Breast epithelium (tissue), 3 donors: ENCODE measurements around the gene RGPD8.
"Not testable (repeated sequence)": the region's sequence is repeated elsewhere in the genome, so short reads cannot be mapped to it uniquely, and the experiment has no call there.

Experiments used
- CTCF ChIP-seq, 3 donors: fragments of 450-650 bp; IDR thresholded peaks; one replicate each; pipeline ENCODE4 v1.5.1; 2016 to 2017; ENCODE audit warnings: antibody characterized with exemption in 3 of 3, mild to moderate bottlenecking in 3 of 3, moderate library complexity in 3 of 3
- POLR2AphosphoS5 ChIP-seq, 3 donors: sonication (generic); formaldehyde crosslinking; IDR thresholded peaks; one replicate each; pipeline ENCODE4 v1.6.1; 2017; ENCODE audit warnings: antibody characterized with exemption in 3 of 3

GRCh38 chr2:112435716-112436431, 2.4 kb upstream of the RGPD8 start:
- TF ChIP-seq POLR2AphosphoS5, CTCF (IDR thresholded peaks at IDR 0.05): not testable (repeated sequence)
